Caki2 (cell line): ENCODE measurements around the gene CFAP54. TPM values are rescaled to one million over a fixed set of nuclear protein-coding genes. Genes with fewer than 3 reads are reported as not detected.

Experiments used
- total RNA-seq: library from RNA; depleted of rRNA; stranded (reverse); fragments of >200 nt; shearing (Covaris generic); gene quantifications from 2 replicates; pipeline ENCODE4 v1.2.3, GENCODE V29; 2014; ENCODE audit warnings: low replicate concordance; rRNA removed

The CFAP54 gene
- total RNA-seq, 1 experiment from 2014 or later: 1.0 TPM

Other genes starting within 250 kb of the CFAP54 start
- 25.8 and 28.5 TPM in 2 replicates for gene CDK17, start 89.1 kb upstream of the CFAP54 start, total RNA-seq